Stimulated activated CD4-positive, alpha-beta T cell treated with anti-CD3 and anti-CD28 coated beads, Interleukin-2, amount 100 ng/mL, for 48 hours (primary cell): ENCODE measurements around the gene CTDP1.
A peak's percentile ranks its signal among the peaks of the same experiment; 100 is the strongest.
"Not testable (repeated sequence)": the region's sequence is repeated elsewhere in the genome, so short reads cannot be mapped to it uniquely, and the experiment has no call there.

Experiments
- DNase-seq, 2 donors: peaks; one replicate each; pipeline ENCODE4 v3.0.0-alpha.2; 2020

Gene CTDP1

GRCh38 chr18:79682894-79683625 is 3.5 kb downstream of the CTDP1 start:
- peak; percentile 14 to 62 for DNase-seq

GRCh38 chr18:79683626-79684282 is 4.2 kb downstream of the CTDP1 start:
- no peak for DNase-seq

GRCh38 chr18:79684283-79684631 is 4.7 kb downstream of the CTDP1 start:
- DNase-seq, result no peak

GRCh38 chr18:79684787-79685186 is 5.2 kb downstream of the CTDP1 start:
- no peak for DNase-seq

GRCh38 chr18:79685281-79685680 is 5.7 kb downstream of the CTDP1 start:
- no peak for DNase-seq

GRCh38 chr18:79685971-79686370 is 6.4 kb downstream of the CTDP1 start:
- no peak for DNase-seq

GRCh38 chr18:79687806-79688205 is 8.2 kb downstream of the CTDP1 start:
- no peak for DNase-seq

GRCh38 chr18:79690071-79690470 is 10.5 kb downstream of the CTDP1 start:
- DNase-seq, result no peak

GRCh38 chr18:79690586-79691482 is 11.2 kb downstream of the CTDP1 start:
- DNase-seq, result no peak

GRCh38 chr18:79692056-79692455 is 12.5 kb downstream of the CTDP1 start:
- DNase-seq, result no peak

GRCh38 chr18:79692886-79693285 is 13.3 kb downstream of the CTDP1 start:
- no peak for DNase-seq

GRCh38 chr18:79693561-79694205 is 14.1 kb downstream of the CTDP1 start:
- no peak for DNase-seq

GRCh38 chr18:79694206-79694894 is 14.7 kb downstream of the CTDP1 start:
- not testable (repeated sequence) for DNase-seq

GRCh38 chr18:79694895-79695213 is 15.3 kb downstream of the CTDP1 start:
- DNase-seq, result no peak

- no peak for DNase-seq
Observed at GRCh38 chr18:79695269-79695668, 15.7 kb downstream of the CTDP1 start.

- no peak for DNase-seq
Observed at GRCh38 chr18:79695856-79696850, 16.6 kb downstream of the CTDP1 start.

- DNase-seq, result no peak
Observed at GRCh38 chr18:79697178-79697577, 17.6 kb downstream of the CTDP1 start.

- no peak for DNase-seq
Observed at GRCh38 chr18:79697976-79698375, 18.4 kb downstream of the CTDP1 start.

GRCh38 chr18:79698668-79699335 is 19.2 kb downstream of the CTDP1 start:
- no peak for DNase-seq

- no peak for DNase-seq
Observed at GRCh38 chr18:79699653-79700052, 20.1 kb downstream of the CTDP1 start.

- no peak for DNase-seq
Observed at GRCh38 chr18:79702906-79703305, 23.3 kb downstream of the CTDP1 start.
